ENCODE measurements around the gene PEX14. TPM values are rescaled to one million over a fixed set of nuclear protein-coding genes. Genes with fewer than 3 reads are reported as not detected.

Gene PEX14
- total and polyA plus RNA-seq, 9 of the 15 experiments (the other 6 are each of a cell fraction or from before 2014, with no cell fraction given) = 2.6 to 45.7 (median 22.7) TPM

DNA sequence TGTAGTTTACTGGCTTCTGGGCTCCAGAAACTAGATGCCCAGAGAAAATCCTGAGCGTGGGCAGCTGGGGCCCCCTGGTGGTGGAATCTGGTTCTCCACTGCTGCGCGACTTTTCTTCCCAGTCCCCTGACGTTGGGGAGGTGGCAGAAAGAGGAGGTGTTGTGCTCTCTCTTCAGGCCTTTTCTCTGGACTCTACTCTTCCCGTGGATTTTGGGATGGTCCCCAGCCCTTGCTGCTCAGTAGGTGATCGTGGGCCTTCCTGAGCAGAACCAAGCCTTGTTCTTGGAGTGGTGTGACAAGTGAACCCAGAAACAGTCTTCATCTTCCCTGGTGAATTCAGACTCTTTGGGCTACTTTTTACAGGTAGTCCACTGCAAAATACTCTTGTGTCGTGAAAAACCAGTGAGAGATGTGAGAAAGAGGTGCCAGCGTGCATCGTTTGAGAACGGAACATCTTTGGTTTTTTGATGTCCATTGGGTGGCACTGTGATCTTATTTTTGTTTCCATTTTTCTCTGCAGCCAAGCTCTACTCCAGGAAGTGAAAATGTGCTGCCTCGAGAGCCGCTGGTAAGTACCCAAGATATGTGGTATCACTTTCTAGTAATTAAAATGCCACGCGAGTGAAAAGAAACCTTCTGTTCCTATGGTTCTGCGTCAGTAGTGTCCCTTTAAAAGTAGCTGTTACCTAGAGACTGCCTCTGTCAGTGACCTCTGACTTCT is 20.2 kb downstream of the PEX14 start (continued):
- TF ChIP-seq CEBPB (tag; IDR thresholded peaks at IDR 0.05) = no peak
- no peak for TF ChIP-seq HDAC6 (IDR thresholded peaks at IDR 0.05; ENCODE audit: low read depth, low read length)
- TF ChIP-seq, protein P1, sequence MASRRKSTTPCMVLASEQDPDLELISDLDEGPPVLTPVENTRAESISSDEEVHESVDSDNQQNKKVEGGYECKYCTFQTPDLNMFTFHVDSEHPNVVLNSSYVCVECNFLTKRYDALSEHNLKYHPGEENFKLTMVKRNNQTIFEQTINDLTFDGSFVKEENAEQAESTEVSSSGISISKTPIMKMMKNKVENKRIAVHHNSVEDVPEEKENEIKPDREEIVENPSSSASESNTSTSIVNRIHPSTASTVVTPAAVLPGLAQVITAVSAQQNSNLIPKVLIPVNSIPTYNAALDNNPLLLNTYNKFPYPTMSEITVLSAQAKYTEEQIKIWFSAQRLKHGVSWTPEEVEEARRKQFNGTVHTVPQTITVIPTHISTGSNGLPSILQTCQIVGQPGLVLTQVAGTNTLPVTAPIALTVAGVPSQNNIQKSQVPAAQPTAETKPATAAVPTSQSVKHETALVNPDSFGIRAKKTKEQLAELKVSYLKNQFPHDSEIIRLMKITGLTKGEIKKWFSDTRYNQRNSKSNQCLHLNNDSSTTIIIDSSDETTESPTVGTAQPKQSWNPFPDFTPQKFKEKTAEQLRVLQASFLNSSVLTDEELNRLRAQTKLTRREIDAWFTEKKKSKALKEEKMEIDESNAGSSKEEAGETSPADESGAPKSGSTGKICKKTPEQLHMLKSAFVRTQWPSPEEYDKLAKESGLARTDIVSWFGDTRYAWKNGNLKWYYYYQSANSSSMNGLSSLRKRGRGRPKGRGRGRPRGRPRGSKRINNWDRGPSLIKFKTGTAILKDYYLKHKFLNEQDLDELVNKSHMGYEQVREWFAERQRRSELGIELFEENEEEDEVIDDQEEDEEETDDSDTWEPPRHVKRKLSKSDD (conservative IDR thresholded peaks at IDR 0.05; ENCODE audit: low read length) = no peak
- TF ChIP-seq ZKSCAN1 (IDR thresholded peaks at IDR 0.05; ENCODE audit: low read depth, low read length) = 0 out of 2 replicates have a peak, but pooled peaks have one; percentile 18
- TF ChIP-seq DDX20 (tag; IDR thresholded peaks at IDR 0.05; ENCODE audit: low read depth) = no peak
- TF ChIP-seq ZC3H4 (CRISPR knock-in tag; IDR thresholded peaks at IDR 0.05; ENCODE audit: borderline replicate concordance) = no peak
- no peak for TF ChIP-seq VEZF1 (CRISPR knock-in tag; IDR thresholded peaks at IDR 0.05)
- no peak for TF ChIP-seq PBX2 (CRISPR knock-in tag; IDR thresholded peaks at IDR 0.05; ENCODE audit: low read depth)
- no peak for TF ChIP-seq PBX2 (tag; conservative IDR thresholded peaks at IDR 0.05; ENCODE audit: low read depth)
- 0 out of 2 replicates have a peak, but pooled peaks have one; percentile 28 for TF ChIP-seq MYC (IDR thresholded peaks at IDR 0.05; ENCODE audit: low read depth, low read length)
- no peak for TF ChIP-seq MYC (CRISPR knock-in tag; IDR thresholded peaks at IDR 0.05; ENCODE audit: borderline replicate concordance, low read depth)
- TF ChIP-seq TRIM24 (IDR thresholded peaks at IDR 0.05) = no peak
- TF ChIP-seq ZNF695 (CRISPR knock-in tag; IDR thresholded peaks at IDR 0.05) = no peak
- TF ChIP-seq FOXP1 (CRISPR knock-in tag; IDR thresholded peaks at IDR 0.05) = 0 out of 2 replicates have a peak, but pooled peaks have one; percentile 48
- no peak for TF ChIP-seq TRIM28 (IDR thresholded peaks at IDR 0.05)
- TF ChIP-seq, protein P2, sequence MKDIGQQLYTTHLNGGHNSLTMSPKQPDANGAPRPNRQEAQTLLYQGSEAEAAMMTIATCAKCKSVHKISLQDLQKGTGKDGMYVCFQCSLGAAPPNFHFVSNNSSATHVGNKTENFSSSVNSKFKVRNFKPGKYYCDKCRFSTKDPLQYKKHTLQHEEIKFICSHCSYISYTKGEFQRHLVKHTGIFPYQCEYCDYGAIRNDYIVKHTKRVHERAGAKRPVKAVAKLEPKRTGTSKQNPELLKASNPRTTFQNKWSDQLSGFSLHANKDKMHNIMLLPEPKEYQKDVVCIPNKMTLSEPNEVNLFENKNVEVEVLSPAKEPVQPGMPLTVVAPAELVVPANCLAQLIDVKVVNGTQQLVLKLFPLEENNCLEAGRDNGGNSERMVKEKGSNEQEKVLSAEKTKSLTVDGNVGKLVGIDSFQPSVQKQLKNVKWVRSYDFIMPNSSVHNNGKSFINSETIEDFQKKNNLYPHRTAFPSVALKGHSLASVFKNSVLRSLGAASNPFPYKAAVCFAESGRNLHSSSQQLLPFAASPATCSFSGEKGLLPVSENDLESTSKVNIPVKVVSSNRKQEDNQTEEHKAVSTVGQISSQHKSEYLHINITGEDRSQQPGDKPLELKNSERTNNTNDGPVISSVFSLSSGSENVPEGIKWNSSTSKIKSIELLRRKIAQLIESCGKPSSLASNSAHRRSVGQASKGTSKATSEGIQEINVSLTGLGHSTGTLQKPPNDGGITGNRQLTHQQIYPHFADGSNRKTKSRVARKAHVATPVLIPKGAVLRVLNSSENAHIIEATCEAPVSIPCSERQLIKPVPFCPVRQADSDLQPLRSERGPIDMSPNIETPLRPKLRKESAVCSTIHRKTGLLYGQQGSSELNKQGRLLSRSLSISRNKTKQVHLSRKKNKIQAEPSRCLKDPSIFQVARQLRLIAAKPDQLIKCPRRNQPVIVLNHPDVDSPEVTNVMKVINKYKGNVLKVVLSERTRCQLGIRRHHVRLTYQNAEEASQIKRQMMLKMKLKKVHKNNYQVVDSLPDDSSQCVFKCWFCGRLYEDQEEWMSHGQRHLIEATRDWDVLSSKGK (CRISPR knock-in tag; IDR thresholded peaks at IDR 0.05) = no peak
- no peak for TF ChIP-seq PURB (CRISPR knock-in tag; IDR thresholded peaks at IDR 0.05; ENCODE audit: low read depth)
- peak; percentile 77 for TF ChIP-seq STAG1 (CRISPR knock-in tag; IDR thresholded peaks at IDR 0.05; ENCODE audit: borderline replicate concordance)
